Stimulated activated naive CD8-positive, alpha-beta T cell treated with anti-CD3 and anti-CD28 coated beads, Interleukin-15, Interleukin-2, amounts not matched to agents 100 U/mL and 50 U/mL, for 24 hours (primary cell): Measurements from ENCODE around the gene CHFR.
"Not testable (repeated sequence)": the region's sequence is repeated elsewhere in the genome, so short reads cannot be mapped to it uniquely, and the experiment has no call there.

Experiments used
- ATAC-seq: fragments of 150-1000 bp; cut with Tn5 transposase; one replicate; pipeline ENCODE4 v1.10.0; 2021
- DNase-seq: peaks from one replicate; pipeline ENCODE4 v3.0.0; 2021

Gene CHFR

GRCh38 chr12:132809391-132809790, 78.0 kb downstream of the CHFR start:
- not testable (repeated sequence) for ATAC-seq

GRCh38 chr12:132807295-132808092, 79.9 kb downstream of the CHFR start:
- no peak for DNase-seq
- ATAC-seq: no peak

More at GRCh38 chr12:132809391-132809790, 78.0 kb downstream of the CHFR start:
- peak; percentile 43 for DNase-seq

DNA sequence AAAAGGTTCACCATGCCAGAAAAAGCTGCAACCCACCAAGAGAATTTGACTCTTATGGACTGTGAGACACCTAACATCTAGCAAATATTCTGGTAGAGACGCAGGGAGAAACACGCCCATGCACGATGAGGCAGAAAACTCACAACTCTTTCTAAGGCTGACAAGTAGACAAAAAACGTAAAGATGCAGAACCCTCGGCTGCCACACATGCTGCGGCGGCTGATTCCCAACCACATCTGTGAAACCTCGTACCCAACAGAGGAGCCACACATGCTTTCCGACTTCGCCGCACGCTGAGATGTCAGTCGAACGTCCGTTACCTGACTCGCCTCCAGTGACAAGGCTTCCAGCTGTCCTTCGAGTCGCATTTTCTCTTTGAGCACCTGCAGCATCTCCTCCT, 80.5 kb downstream of the CHFR start:
- DNase-seq: peak; percentile 47
- ATAC-seq: peak; percentile 76

DNA sequence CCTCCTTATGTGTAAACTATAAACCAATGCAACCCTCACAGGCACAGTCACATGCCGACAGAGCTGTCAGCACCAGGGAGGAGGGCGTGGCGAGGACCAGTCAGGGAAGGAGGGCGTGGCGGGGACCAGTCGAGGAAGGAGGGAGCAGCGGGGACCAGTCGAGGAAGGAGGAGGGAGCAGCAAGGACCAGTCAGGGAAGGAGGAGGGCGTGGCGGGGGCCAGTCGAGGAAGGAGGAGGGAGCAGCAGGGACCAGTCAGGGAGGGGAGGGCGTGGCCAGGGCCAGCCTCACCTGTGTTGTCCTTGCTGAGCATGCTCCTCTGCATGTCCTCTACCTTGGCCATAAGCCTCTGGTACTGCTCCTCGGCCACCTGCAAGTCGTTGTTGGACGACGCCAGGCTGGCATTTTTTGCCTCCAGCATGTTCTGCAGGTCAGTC, 83.0 kb downstream of the CHFR start:
- DNase-seq: no peak
- ATAC-seq: no peak

- DNase-seq (no peak), ATAC-seq (no peak)
These were observed 83.5 kb downstream of the CHFR start for GRCh38 chr12:132803888-132804287.

GRCh38 chr12:132803125-132803524, 84.3 kb downstream of the CHFR start:
- ATAC-seq: no peak
- no peak for DNase-seq

GRCh38 chr12:132801741-132802140, 85.7 kb downstream of the CHFR start:
- DNase-seq (no peak), ATAC-seq (no peak)

GRCh38 chr12:132798836-132799235, 88.6 kb downstream of the CHFR start:
- no peak for ATAC-seq
- no peak for DNase-seq

GRCh38 chr12:132797820-132798570, 89.4 kb downstream of the CHFR start:
- no peak for DNase-seq
- ATAC-seq: no peak

- no peak for ATAC-seq
These were observed 91.6 kb downstream of the CHFR start for GRCh38 chr12:132795847-132796246.

GRCh38 chr12:132791940-132792339, 95.5 kb downstream of the CHFR start:
- not testable (repeated sequence) for ATAC-seq, DNase-seq

More at GRCh38 chr12:132795847-132796246, 91.6 kb downstream of the CHFR start:
- no peak for DNase-seq

GRCh38 chr12:132789099-132789471, 98.3 kb downstream of the CHFR start:
- DNase-seq (no peak), ATAC-seq (no peak)

DNA sequence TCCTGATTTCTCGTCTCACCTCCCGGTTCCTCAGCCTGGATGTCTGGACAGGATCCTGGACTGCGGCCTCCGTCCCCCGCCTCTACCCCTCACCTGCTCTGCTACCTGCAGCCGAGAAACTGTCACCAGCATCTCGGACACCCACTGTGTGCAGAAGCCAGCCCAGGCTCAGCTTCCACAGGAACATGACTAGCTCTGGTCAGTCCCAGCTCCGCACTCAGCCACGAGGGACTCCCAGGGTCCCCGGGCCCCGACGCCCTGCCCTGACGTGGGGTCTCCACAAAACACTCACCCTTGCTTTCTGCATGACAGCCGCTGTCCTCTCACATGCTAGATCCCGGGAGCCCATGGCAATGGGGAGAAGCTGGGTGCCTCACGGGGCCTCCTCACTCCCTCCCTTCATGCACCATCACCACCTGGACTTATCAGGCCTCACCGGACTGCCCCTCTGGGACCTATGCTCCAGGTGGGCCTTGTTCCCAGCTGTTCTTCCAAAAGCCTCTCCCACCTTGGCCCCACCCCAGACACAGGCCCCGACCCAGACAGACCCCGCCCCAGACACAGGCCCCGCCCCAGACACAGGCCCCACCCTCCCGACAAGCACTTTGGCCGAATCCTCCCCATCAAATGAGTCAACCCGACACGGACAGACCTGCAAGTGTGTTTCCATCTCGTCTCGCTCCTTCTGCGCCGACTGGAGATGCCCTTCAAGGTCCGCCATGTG, 98.9 kb downstream of the CHFR start:
- peak; percentile 31 for ATAC-seq
- DNase-seq: no peak

GRCh38 chr12:132787877-132788276, 99.5 kb downstream of the CHFR start:
- ATAC-seq: no peak

DNA sequence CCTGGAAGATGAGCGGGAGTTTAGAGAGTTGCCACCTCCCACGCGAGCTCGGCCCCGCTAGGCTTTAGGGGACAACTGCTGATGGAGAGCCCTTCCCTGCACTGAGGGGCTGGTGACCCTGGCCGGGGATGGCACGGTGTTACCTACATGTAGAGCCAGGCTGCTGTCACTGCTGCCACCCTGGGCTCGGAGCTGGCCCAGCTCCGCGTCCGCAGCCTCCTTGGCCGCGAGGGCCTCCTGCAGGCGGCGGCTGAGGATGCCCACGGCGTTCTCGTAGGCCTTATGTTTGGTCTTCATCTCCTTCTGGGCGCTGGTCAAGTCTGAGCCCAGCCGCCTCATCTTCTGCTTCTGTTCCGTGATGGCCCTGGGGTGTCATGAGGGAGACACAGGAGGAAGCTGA, 101.2 kb downstream of the CHFR start:
- ATAC-seq (no peak), DNase-seq (no peak)

More at GRCh38 chr12:132787877-132788276, 99.5 kb downstream of the CHFR start:
- DNase-seq: no peak

- DNase-seq (no peak), ATAC-seq (no peak)
These were observed 102.8 kb downstream of the CHFR start for GRCh38 chr12:132784580-132784979.

- ATAC-seq (no peak), DNase-seq (no peak)
These were observed 103.4 kb downstream of the CHFR start for GRCh38 chr12:132783917-132784531.
